ENCODE data around the gene GSTM1.
"Not testable (repeated sequence)": the region's sequence is repeated elsewhere in the genome, so short reads cannot be mapped to it uniquely, and the experiment has no call there.

Gene GSTM1

GRCh38 chr1:109705411-109705810 lies 17.8 kb downstream of the GSTM1 start:
- TF ChIP-seq, protein P1, sequence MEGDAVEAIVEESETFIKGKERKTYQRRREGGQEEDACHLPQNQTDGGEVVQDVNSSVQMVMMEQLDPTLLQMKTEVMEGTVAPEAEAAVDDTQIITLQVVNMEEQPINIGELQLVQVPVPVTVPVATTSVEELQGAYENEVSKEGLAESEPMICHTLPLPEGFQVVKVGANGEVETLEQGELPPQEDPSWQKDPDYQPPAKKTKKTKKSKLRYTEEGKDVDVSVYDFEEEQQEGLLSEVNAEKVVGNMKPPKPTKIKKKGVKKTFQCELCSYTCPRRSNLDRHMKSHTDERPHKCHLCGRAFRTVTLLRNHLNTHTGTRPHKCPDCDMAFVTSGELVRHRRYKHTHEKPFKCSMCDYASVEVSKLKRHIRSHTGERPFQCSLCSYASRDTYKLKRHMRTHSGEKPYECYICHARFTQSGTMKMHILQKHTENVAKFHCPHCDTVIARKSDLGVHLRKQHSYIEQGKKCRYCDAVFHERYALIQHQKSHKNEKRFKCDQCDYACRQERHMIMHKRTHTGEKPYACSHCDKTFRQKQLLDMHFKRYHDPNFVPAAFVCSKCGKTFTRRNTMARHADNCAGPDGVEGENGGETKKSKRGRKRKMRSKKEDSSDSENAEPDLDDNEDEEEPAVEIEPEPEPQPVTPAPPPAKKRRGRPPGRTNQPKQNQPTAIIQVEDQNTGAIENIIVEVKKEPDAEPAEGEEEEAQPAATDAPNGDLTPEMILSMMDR (IDR thresholded peaks at IDR 0.05; ENCODE audit: low read depth, low read length, missing control alignments) = no peak
- DNase-seq = no peak
- in situ Hi-C loops (cut with HindIII; ENCODE audit: low pct_ligation_motif_present, low sequenced_read_pairs) = no loop called here
- no peaks in the 10 kb centered on the region for H3K27me3 ChIP-seq (replicated peaks)
- H3K27ac ChIP-seq = no peak overlapping the region
- H3K4me3 ChIP-seq (ENCODE audit: low read depth, low read length) = no peak overlapping the region
- H3K36me3 ChIP-seq (replicated peaks) = no peaks in the 10 kb centered on the region

DNA sequence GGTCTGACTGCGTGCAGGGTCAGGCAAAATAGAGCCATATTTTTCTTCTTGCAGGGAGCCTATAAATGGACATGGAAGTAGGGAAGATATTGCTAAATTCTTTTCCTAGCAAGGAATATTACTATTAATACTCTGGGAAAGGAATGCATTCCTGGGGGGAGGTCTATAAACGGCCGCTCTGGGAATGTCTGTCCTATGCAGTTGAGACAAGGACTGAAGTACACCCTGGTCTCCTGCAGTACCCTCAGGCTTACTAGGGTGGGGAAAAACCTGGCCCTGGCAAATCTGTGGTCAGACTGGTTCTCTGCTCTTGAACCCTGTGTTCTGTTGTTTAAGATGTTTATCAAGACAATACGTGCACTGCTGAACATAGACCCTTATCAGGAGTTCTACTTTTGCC lies 21.3 kb downstream of the GSTM1 start:
- H3K36me3 ChIP-seq (replicated peaks); H3K27ac ChIP-seq; H3K4me3 ChIP-seq (ENCODE audit: low read depth, low read length); in situ Hi-C loops (cut with HindIII; ENCODE audit: low pct_ligation_motif_present, low sequenced_read_pairs); H3K27me3 ChIP-seq (replicated peaks); DNase-seq: not testable (repeated sequence)

DNA sequence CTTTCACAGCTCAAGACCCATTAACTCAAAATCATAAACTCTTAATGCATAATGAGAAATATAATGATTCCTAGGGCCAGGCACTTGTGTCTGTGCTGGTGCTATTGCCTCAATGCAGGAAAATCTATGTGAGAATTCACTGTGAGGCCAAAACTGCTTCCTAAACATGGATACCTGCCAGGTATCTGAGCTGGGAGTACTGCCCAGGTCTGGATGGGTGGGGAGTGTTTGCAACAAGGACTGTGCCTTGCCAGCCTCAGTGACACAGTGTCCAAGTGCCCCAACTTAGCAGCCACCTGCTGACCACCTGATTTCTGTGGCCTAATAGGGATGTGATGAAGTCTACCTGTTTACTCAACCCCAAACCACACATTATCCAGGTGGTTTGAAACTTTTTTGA lies 22.2 kb downstream of the GSTM1 start:
- DNase-seq; in situ Hi-C loops (cut with HindIII; ENCODE audit: low pct_ligation_motif_present, low sequenced_read_pairs); H3K27me3 ChIP-seq (replicated peaks); H3K36me3 ChIP-seq (replicated peaks); H3K4me3 ChIP-seq (ENCODE audit: low read depth, low read length); H3K27ac ChIP-seq: not testable (repeated sequence)

- H3K27me3 ChIP-seq (replicated peaks); H3K36me3 ChIP-seq (replicated peaks); H3K27ac ChIP-seq; in situ Hi-C loops (cut with HindIII; ENCODE audit: low pct_ligation_motif_present, low sequenced_read_pairs); DNase-seq: not testable (repeated sequence)
- H3K4me3 ChIP-seq (ENCODE audit: low read depth, low read length) = peak within 1 kb of the TSS; percentile 40
These were observed 24.1 kb downstream of the GSTM1 start, which contains the start of gene GSTM5 for GRCh38 chr1:109711593-109712320. TSS of gene GSTM5 (plus strand) at chr1:109712251. CDS start at chr1:109712313, 62 bp downstream.

GRCh38 chr1:109712321-109712864 lies 24.8 kb downstream of the GSTM1 start:
- DNase-seq = no peak
- TF ChIP-seq, protein P1 (IDR thresholded peaks at IDR 0.05; ENCODE audit: low read depth, low read length, missing control alignments) = no peak
- in situ Hi-C loops (cut with HindIII; ENCODE audit: low pct_ligation_motif_present, low sequenced_read_pairs) = no loop called here
- no peak overlapping the region for H3K27ac ChIP-seq
- H3K27me3 ChIP-seq (replicated peaks) = no peaks in the 10 kb centered on the region
- no peaks in the 10 kb centered on the region for H3K36me3 ChIP-seq (replicated peaks)
- H3K4me3 ChIP-seq (ENCODE audit: low read depth, low read length) = peak overlapping the region; percentile 40

DNA sequence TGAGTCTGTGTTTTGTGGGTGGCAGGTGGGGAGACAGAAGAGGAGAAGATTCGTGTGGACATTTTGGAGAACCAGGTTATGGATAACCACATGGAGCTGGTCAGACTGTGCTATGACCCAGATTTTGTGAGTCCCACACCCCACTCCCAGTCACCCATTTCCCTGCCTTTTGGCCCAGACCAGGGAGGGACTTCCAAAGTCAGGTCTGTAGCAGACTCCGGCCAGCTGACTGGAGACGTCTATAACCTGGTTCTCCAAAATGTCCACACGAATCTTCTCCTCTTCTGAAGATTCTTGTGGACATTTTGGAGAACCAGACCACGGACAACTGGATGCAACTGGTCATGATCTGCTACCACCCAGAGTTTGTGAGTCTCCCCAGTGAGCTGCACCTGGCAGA lies 26.0 kb downstream of the GSTM1 start:
- Histone ChIP-seq H3K4me3 (ENCODE audit: low read depth, low read length) (no peak overlapping the region), H3K36me3 (replicated peaks) (no peaks in the 10 kb centered on the region), H3K27ac (no peak overlapping the region), H3K27me3 (replicated peaks) (no peaks in the 10 kb centered on the region)
- DNase-seq = no peak
- TF ChIP-seq, protein P1 (IDR thresholded peaks at IDR 0.05; ENCODE audit: low read depth, low read length, missing control alignments) = no peak
- in situ Hi-C loops (cut with HindIII; ENCODE audit: low pct_ligation_motif_present, low sequenced_read_pairs) = no loop called here

GRCh38 chr1:109714661-109715372 lies 27.2 kb downstream of the GSTM1 start:
- H3K27ac ChIP-seq = no peak overlapping the region
- in situ Hi-C loops (cut with HindIII; ENCODE audit: low pct_ligation_motif_present, low sequenced_read_pairs) = no loop called here
- TF ChIP-seq, protein P1 (IDR thresholded peaks at IDR 0.05; ENCODE audit: low read depth, low read length, missing control alignments) = no peak
- H3K36me3 ChIP-seq (replicated peaks) = no peaks in the 10 kb centered on the region
- no peaks in the 10 kb centered on the region for H3K27me3 ChIP-seq (replicated peaks)
- no peak for DNase-seq
- no peak overlapping the region for H3K4me3 ChIP-seq (ENCODE audit: low read depth, low read length)

Data from brain microvascular endothelial cell (primary cell).